Measurements from ENCODE around the gene DOK1.

Gene DOK1

DNA sequence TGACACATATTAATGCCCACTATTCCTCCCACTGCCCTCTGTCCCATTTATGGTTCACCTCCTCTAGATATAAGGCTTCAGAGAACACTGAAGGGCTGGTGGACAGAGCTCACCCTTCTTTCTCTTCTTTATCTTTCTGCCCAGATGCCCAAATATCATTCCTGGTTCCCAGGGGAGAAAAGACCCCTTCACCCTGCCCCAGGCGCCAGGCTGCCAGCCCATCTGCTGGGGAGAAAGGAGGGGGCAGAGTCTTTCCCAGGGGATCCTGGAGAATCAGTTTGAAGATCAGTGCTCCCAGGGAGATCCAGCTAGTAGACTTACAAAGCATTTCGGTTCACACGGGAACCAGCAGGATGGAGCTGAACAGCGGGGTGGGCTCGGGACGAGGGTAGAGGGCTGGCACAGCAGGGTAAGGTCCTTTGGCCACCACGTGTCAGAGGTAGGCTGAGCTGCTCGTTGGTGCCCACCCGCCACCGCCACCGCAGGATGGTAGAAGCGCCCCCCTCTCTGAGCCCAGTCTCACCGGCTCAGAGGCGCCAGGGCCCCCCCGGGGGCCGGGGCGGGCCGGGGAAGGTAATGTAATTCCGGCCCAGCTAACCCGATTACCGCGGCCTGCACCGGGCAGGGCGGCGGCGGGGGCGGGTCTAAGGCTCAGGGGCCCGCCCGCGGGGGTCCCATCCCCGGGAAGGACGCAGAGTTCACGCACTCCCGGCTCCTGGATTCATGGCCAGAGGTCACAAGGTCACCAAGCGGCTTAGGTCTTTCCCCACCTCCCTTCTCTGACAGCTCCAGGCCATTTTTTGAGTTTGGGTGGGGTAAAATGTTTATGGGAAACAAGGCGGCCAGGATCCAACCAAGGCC is 41.5 kb upstream of the DOK1 start:
- Histone ChIP-seq H3K4me1 (ENCODE audit: control insufficient read depth, low read length) (peaks cover 22% of the 10 kb centered on the region), H3K9me3 (ENCODE audit: control insufficient read depth, insufficient read depth, low read length) (no peaks in the 10 kb centered on the region), H3K36me3 (ENCODE audit: control insufficient read depth, low read length) (no peaks in the 10 kb centered on the region), H4K20me1 (ENCODE audit: control insufficient read depth, insufficient read depth, low read depth, low read length) (no peaks in the 10 kb centered on the region), H3K4me2 (ENCODE audit: low read length) (no peak overlapping the region), H3F3A (ENCODE audit: control insufficient read depth, insufficient read depth) (0 out of 2 replicates have a peak, but pooled peaks cover 3% of the 10 kb centered on the region), H3K27me3 (ENCODE audit: control insufficient read depth, low read length) (peaks cover 46% of the 10 kb centered on the region), H3K9me2 (replicated peaks; ENCODE audit: control insufficient read depth, low read length) (no peaks in the 10 kb centered on the region), H3K27ac (ENCODE audit: low read depth, low read length) (no peak overlapping the region), H3K79me2 (ENCODE audit: control insufficient read depth, low read length) (no peaks in the 10 kb centered on the region), H3K4me3 (ENCODE audit: low read length) (no peak overlapping the region)
- TF ChIP-seq EZH2phosphoT487 (IDR thresholded peaks at IDR 0.05; ENCODE audit: borderline replicate concordance, low read length), result no peak
- TF ChIP-seq, protein P1, sequence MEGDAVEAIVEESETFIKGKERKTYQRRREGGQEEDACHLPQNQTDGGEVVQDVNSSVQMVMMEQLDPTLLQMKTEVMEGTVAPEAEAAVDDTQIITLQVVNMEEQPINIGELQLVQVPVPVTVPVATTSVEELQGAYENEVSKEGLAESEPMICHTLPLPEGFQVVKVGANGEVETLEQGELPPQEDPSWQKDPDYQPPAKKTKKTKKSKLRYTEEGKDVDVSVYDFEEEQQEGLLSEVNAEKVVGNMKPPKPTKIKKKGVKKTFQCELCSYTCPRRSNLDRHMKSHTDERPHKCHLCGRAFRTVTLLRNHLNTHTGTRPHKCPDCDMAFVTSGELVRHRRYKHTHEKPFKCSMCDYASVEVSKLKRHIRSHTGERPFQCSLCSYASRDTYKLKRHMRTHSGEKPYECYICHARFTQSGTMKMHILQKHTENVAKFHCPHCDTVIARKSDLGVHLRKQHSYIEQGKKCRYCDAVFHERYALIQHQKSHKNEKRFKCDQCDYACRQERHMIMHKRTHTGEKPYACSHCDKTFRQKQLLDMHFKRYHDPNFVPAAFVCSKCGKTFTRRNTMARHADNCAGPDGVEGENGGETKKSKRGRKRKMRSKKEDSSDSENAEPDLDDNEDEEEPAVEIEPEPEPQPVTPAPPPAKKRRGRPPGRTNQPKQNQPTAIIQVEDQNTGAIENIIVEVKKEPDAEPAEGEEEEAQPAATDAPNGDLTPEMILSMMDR (IDR thresholded peaks at IDR 0.05; ENCODE audit: low read depth, low read length, poor library complexity, severe bottlenecking), result no peak

DNA sequence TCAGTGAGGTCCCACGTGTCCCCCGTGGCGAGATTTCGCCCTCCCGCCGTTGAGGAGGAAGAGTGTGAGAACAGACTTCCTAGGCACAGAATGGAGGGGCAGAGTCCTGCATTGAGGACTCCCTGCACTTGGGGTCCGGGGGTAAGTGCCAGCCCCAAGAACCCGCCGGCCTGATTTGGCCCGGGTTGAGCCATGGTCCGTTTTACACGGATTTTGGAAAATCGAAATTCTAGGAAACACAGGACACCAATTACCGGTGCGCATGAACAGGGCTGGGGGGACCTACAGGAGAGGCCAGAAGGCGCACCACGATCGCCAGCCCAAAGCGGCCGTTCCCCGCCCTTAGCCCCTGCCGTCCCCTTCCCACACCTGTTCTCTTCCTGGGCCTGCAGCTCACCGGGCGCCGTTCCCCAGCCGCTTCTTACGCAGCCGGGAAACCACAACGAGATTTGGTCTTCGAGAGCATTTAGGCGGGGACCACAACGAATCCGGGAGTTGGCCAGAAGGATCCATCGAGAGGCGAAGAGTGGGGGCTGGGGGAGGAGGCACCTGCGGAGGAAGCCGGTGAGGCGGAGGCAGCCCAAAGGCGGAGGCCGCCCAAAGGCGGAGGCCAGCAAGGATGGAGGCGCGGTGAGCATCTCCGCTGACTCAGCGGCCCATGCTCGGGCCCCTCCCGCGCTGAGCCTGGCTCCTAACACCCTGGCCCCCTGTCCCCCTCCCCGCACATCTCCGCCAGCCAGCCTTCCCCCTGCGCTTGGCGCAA is 40.7 kb upstream of the DOK1 start:
- Histone ChIP-seq H3K9me2 (replicated peaks; ENCODE audit: control insufficient read depth, low read length) (no peaks in the 10 kb centered on the region), H4K20me1 (ENCODE audit: control insufficient read depth, insufficient read depth, low read depth, low read length) (no peaks in the 10 kb centered on the region), H3K4me3 (ENCODE audit: low read length) (peak overlapping the region; percentile 12; the same call in 1 of the 2 replicates), H3K4me2 (ENCODE audit: low read length) (peak overlapping the region; percentile 20), H3F3A (ENCODE audit: control insufficient read depth, insufficient read depth) (0 out of 2 replicates have a peak, but pooled peaks cover 3% of the 10 kb centered on the region), H3K27ac (ENCODE audit: low read depth, low read length) (no peak overlapping the region), H3K9me3 (ENCODE audit: control insufficient read depth, insufficient read depth, low read length) (no peaks in the 10 kb centered on the region), H3K4me1 (ENCODE audit: control insufficient read depth, low read length) (peaks cover 14% of the 10 kb centered on the region), H3K27me3 (ENCODE audit: control insufficient read depth, low read length) (peaks cover 52% of the 10 kb centered on the region), H3K36me3 (ENCODE audit: control insufficient read depth, low read length) (no peaks in the 10 kb centered on the region), H3K79me2 (ENCODE audit: control insufficient read depth, low read length) (no peaks in the 10 kb centered on the region)
- TF ChIP-seq EZH2phosphoT487 (IDR thresholded peaks at IDR 0.05; ENCODE audit: borderline replicate concordance, low read length), result no peak; the same call in 1 of the 2 replicates
- TF ChIP-seq, protein P1 (IDR thresholded peaks at IDR 0.05; ENCODE audit: low read depth, low read length, poor library complexity, severe bottlenecking), result no peak

DNA sequence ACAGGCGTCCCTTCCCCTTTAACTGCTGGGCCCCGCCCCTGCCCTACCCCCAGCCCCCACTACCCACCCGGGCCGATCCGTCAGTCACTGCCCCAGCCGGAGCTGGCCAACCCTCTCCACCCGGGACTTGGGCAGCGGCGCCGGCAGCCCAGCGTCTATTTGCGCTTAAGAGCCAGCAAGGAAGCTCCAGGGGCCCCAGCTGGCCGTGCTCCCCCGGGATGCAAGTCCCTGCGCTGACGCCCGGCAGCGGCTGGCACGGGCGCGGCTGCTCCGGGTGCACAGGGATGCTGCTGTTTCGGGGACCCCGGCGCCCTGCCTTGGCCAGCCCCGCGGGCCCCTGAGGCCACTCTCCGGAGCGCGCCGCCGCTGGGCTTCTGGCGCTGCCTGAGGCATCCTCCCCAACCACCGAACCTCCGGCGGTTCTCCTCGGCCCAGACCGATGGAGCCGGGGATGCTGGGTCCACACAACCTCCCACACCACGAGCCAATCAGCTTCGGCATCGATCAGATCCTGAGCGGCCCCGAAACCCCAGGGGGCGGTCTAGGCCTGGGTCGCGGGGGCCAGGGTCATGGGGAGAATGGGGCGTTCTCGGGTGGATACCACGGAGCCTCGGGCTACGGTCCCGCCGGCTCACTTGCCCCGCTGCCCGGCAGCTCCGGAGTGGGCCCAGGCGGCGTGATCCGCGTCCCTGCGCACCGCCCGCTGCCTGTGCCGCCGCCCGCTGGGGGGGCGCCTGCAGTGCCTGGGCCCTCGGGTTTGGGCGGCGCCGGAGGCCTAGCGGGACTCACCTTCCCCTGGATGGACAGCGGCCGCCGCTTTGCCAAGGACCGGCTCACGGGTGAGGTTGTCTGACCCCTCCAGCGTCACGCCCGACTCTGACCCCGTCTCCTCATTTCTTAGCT is 39.9 kb upstream of the DOK1 start, which contains the start of gene TLX2:
TLX2 (plus strand) TSS at position 83 of the 903 bp plus-strand sequence; CDS start at position 440, 357 bp downstream.
- H3K27me3 ChIP-seq (ENCODE audit: control insufficient read depth, low read length), result peaks cover 52% of the 10 kb centered on the region
- no peaks in the 10 kb centered on the region for H4K20me1 ChIP-seq (ENCODE audit: control insufficient read depth, insufficient read depth, low read depth, low read length)
- H3K36me3 ChIP-seq (ENCODE audit: control insufficient read depth, low read length), result no peaks in the 10 kb centered on the region
- no peak within 1 kb of the TSS for H3K27ac ChIP-seq (ENCODE audit: low read depth, low read length)
- 0 out of 2 replicates have a peak, but pooled peaks cover under 1% of the 10 kb centered on the region for H3F3A ChIP-seq (ENCODE audit: control insufficient read depth, insufficient read depth)
- H3K9me2 ChIP-seq (replicated peaks; ENCODE audit: control insufficient read depth, low read length), result no peaks in the 10 kb centered on the region
- no peaks in the 10 kb centered on the region for H3K79me2 ChIP-seq (ENCODE audit: control insufficient read depth, low read length)
- H3K4me3 ChIP-seq (ENCODE audit: low read length), result peak within 1 kb of the TSS; percentile 12; the same call in 1 of the 2 replicates
- peaks cover 11% of the 10 kb centered on the region; the same call in 1 of the 2 replicates for H3K4me1 ChIP-seq (ENCODE audit: control insufficient read depth, low read length)
- H3K4me2 ChIP-seq (ENCODE audit: low read length), result peak within 1 kb of the TSS; percentile 20
- TF ChIP-seq EZH2phosphoT487 (IDR thresholded peaks at IDR 0.05; ENCODE audit: borderline replicate concordance, low read length), result peak; percentile 89
- TF ChIP-seq, protein P1 (IDR thresholded peaks at IDR 0.05; ENCODE audit: low read depth, low read length, poor library complexity, severe bottlenecking), result no peak
- H3K9me3 ChIP-seq (ENCODE audit: control insufficient read depth, insufficient read depth, low read length), result no peaks in the 10 kb centered on the region
